NCI-H1105 (cell line): Measurements from ENCODE around the gene GSTM2.

ENCODE experiments used
- DNase-seq: peaks from one replicate; lab custom pipeline; 2025; lab: John Stamatoyannopoulos, UW

The GSTM2 gene

DNA sequence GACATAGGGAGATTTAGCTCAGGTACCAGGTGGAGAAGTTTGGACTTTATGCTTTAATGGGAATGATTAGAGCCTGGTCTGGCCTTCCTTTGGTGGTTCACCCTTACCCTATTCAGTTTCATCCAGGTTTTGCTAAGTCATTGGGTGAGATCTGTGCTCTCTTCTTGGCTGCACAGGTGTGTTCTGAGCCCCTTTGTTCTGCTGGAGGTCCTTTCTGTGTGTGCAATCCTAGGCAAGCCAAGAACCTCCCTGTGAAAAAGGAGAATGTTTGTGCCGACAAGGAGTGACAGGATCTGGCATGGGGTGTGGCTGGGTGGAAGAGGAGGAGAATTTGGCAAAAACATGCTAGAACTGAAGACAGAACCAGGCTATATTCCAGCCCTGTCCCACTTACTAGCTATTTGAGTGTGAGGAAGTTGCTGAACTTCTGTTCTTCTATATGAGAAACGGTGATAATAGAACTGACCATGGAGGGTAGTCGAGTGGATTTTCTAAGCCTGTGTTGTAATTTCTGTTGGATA is 48.8 kb downstream of the GSTM2 start:
- DNase-seq: no peak

DNA sequence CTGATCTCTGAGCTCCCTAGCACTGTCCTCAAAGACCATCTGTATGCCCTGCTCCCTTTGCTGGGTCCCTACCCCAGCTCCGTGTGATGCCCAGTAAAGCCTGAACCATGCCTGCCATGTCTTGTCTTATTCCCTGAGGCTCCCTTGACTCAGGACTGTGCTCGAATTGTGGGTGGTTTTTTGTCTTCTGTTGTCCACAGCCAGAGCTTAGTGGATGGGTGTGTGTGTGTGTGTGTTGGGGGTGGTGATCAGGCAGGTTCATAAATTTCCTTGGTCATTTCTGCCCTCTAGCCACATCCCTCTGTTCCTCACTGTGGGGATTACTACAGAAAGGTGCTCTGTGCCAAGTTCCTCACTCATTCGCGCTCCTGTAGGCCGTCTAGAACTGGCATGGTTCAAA is 49.9 kb downstream of the GSTM2 start:
- DNase-seq: no peak

DNA sequence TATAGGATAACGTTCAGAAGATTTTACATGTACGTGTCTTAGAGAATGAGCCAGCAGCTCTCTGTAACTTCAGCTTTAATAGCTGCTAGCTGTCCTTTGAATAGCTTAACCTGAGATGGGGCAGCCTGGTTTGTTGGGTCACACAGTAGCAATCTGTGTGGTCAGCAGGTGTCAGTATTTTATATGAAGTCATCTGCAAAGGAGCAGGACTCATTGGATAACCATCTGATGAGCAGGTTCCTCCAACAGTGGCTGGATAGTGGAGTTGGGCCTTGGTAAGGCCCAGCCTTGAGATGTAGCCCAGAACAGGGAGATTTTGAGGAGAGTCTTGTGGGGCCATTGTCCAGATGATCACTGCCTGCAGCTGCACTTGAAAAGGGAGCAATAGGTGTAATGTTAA is 50.6 kb downstream of the GSTM2 start:
- DNase-seq: no peak

DNA sequence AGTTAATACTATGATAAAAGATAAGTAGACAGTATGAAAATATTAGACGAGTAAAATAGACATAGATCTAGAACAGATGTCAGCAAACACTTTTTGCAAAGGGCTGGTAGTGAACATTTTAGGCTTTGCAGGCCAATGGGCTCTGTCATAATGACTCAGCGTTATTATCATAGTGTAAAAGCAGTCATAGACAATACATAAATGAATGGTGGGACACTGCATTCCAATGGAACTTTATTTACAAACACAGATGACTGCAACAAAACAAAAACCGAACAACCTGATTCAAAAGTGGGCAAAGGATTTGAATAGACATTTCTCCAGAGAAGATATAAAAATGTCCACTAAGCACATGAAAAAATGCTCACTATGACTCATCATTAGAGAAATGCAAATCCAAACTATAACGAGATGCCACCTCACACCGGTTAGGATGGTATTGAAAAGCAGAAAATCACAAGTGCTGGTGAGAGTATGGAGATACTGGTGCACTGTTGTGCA is 51.5 kb downstream of the GSTM2 start:
- no peak for DNase-seq

DNA sequence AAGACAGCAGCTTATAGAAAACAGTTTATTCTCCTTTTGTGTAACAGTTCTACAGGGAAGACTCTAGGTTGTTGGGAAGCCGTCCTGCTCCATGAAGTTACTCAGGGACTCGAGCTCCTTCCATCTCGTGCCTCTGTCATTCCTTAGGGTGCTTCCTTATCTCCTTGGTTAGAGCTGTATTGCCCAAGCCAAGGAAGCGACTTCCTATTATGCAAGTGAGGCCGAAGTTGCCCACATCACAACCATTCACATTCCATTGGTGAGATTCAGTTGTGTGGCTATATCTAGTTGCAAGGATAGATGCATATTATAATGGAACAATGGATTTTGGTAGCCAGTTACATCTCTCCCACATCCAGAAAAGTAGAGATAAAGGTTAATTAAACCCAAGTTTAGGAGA is 53.2 kb downstream of the GSTM2 start:
- no peak for DNase-seq

DNA sequence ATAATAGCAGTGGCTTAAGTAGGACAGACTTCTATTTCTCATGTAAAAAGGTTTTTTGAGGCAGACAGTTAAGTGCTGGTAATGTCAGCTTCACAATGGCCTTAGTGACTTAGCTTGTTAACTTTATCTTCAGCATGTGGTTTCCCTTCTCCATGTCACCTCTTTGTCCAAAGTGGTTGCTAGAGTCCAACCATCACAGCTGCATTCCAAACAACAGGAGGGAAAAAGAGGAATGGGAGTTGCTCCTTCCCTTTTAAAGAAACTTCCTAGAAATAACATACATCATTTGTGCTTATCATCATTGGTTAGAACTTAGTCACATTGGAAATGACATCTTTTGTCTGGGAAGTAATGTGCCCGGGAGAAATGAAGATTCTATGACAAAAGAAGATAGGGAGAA is 54.1 kb downstream of the GSTM2 start:
- no peak for DNase-seq

DNA sequence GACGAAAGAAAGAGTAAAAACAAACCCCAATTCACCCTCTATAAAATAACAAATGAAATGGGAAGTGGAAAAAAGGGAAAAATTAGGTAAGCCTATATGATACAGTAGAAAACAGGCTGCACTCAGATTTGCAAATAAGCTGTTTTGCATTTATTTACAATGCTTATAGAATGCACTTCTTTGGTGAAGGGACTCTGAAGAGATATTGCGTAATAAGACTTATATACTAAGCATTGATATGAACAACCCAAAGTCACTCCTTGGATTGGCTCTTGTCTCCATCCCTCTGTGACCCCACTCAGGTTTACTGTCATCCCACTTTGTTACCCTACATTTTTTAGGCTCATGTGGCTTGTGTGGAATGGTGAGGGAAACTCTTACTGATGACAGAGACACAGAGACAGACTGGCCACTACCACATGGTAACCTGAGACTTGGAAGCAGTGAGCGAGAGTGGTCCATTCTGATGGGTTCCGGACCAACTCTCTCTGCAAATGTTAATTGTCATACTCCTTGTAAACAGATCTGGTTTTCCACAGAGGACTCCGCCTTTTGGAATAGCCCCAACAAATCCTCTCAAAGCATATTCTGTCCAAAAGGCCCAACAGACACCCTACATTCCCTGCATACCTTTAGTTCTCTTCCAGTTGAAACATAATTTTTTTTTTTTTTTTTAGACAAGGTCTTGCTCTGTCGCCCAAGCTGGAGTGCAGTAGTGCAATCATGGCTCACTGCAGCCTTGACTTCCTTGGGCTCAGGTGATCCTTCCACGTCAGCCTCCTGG is 55.2 kb downstream of the GSTM2 start:
- DNase-seq: no peak
